KOPT-K1 (cell line): ENCODE data around the gene CDK10.
A peak's percentile ranks its signal among the peaks of the same experiment; 100 is the strongest.
"Not testable (repeated sequence)": the region's sequence is repeated elsewhere in the genome, so short reads cannot be mapped to it uniquely, and the experiment has no call there.

Experiments used
- H3K27ac ChIP-seq: fragments of 200-600 bp; sonication (generic); 2 replicates; pipeline ENCODE4 v1.5.1; 2016; ENCODE audit warnings: antibody characterized with exemption, mild to moderate bottlenecking, low read depth, low read length; ENCODE audit not compliant: poor library complexity, severe bottlenecking
- H3K36me3 ChIP-seq: fragments of 200-600 bp; sonication (generic); 2 replicates; pipeline ENCODE4 v1.5.1; 2017; ENCODE audit warnings: antibody characterized with exemption, mild to moderate bottlenecking, low read length, moderate library complexity; ENCODE audit not compliant: insufficient read depth
- H3K9me3 ChIP-seq: fragments of 200-600 bp; sonication (generic); 2 replicates; pipeline ENCODE4 v1.5.1; 2017; ENCODE audit warnings: antibody characterized with exemption, low read length, mild to moderate bottlenecking; ENCODE audit not compliant: insufficient read depth, poor library complexity, severe bottlenecking

Gene CDK10

GRCh38 chr16:89657442-89658220 lies 28.9 kb upstream of the CDK10 start, which contains the start of the genes CHMP1A and SPATA33:
TSS of gene CHMP1A (minus strand) at chr16:89657708. CDS start at chr16:89657588, 120 bp downstream.
TSS of gene SPATA33 (plus strand) at chr16:89657836. CDS start at chr16:89657912, 76 bp downstream.
- H3K27ac ChIP-seq, result peak within 1 kb of the TSS; percentile 79
- no peaks in the 10 kb centered on the region for H3K9me3 ChIP-seq
- peaks cover 53% of the 10 kb centered on the region for H3K36me3 ChIP-seq

DNA sequence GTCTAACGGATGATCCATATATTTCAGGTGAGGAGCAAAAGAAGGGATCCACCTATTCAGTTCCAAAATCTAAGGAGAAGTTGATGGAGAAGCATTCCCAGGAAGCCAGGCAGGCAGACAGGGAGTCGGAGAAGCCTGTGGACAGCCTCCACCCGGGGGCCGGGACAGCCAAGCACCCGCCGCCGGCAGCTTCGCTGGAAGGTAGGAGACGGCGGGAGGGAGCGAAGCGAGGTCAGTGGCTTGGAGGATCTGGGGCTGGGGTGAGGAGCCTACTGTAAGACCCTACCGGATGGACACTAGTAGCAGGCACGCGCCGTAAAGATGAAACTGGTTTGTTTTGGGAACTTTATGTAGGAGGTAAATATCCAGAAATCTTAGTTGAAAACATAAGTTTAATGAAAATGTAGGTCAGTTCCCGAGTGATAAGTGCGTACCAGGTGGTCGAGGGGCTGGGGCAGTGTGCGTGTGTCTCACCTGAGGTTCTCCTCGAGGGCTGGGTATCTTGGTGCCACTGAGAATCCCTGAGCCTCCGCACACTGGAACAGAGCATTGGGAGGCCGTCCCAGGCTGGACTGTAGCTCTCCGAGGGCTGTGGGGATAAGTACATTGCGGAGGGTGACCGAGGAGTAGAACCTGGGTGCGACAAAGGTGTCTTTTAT lies 28.1 kb upstream of the CDK10 start:
- no peaks in the 10 kb centered on the region for H3K9me3 ChIP-seq
- peaks cover 55% of the 10 kb centered on the region for H3K36me3 ChIP-seq
- H3K27ac ChIP-seq, result peak overlapping the region; percentile 79

GRCh38 chr16:89660146-89660545 lies 26.3 kb upstream of the CDK10 start:
- peaks cover 59% of the 10 kb centered on the region for H3K36me3 ChIP-seq
- H3K27ac ChIP-seq, result no peak overlapping the region
- H3K9me3 ChIP-seq, result no peaks in the 10 kb centered on the region

GRCh38 chr16:89661215-89661614 lies 25.3 kb upstream of the CDK10 start:
- H3K36me3 ChIP-seq, result peaks cover 56% of the 10 kb centered on the region
- no peak overlapping the region for H3K27ac ChIP-seq

DNA sequence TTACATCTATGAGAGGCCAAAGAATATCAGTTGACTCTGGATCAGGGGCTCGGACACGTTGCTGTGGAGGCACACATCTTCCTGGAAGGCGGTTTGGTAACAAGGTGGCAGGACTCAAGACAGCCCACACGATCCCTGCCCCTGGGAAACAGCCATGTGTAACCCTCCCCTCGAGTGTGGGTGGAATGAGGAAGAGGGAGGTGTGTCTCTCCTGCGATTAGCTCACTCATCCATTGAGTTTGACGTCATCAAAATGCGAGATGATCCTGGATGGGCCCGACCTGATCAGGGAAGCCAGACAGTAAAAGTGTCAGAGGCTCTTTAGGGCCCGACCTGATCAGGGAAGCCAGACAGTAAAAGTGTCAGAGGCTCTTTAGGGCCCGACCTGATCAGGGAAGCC lies 22.3 kb upstream of the CDK10 start:
- H3K36me3 ChIP-seq, result peaks cover 58% of the 10 kb centered on the region
- peaks cover 10% of the 10 kb centered on the region for H3K9me3 ChIP-seq
- not testable (repeated sequence) for H3K27ac ChIP-seq

More at GRCh38 chr16:89661215-89661614, 25.3 kb upstream of the CDK10 start:
- peaks cover 2% of the 10 kb centered on the region for H3K9me3 ChIP-seq

DNA sequence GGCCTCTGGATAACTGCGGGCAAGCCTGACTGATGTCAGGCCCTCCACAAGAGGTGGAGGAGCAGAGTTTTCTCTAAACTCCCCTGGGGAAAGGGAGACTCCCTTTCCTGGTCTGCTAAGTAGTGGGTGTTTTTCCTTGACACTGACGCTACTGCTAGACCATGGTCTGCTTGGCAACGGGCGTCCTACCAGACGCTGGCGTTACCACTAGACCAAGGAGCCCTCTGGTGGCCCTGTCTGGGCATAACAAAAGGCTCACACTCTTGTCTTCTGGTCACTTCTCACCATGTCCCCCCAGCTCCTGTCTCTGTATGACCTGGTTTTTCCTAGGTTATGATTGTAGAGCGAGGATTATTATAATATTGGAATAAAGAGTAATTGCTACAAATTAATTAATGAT lies 19.5 kb upstream of the CDK10 start:
- peaks cover 10% of the 10 kb centered on the region for H3K9me3 ChIP-seq
- peaks cover 33% of the 10 kb centered on the region for H3K36me3 ChIP-seq
- not testable (repeated sequence) for H3K27ac ChIP-seq

- H3K36me3 ChIP-seq, result peaks cover 29% of the 10 kb centered on the region
- H3K27ac ChIP-seq, result no peak overlapping the region
- H3K9me3 ChIP-seq, result peaks cover 10% of the 10 kb centered on the region
Measured at GRCh38 chr16:89667633-89668032, 18.9 kb upstream of the CDK10 start.

DNA sequence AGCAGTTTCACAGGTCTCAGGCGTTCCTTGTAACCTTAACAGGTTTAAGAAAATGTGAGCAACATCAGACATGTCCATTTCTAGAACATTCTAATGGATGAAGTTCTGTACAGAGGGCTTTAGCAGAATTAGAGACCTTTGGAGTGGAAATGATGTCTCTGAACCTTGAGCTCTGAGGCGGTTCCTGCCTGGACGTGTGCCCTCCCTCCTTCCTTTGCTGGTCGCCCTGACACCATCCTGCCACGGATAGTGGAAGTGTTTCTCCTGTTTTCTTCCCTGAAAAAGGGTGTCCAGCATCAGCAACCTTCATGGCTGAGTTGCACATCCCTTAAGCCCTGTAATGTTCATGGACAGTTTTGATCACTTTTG lies 17.7 kb upstream of the CDK10 start:
- Histone ChIP-seq H3K9me3 (peaks cover 10% of the 10 kb centered on the region), H3K36me3 (peaks cover 18% of the 10 kb centered on the region), H3K27ac (no peak overlapping the region)

- Histone ChIP-seq H3K36me3 (peaks cover 8% of the 10 kb centered on the region; the same call in 1 of the 2 replicates), H3K9me3 (peaks cover 10% of the 10 kb centered on the region), H3K27ac (no peak overlapping the region)
Measured at GRCh38 chr16:89669755-89670154, 16.7 kb upstream of the CDK10 start.

DNA sequence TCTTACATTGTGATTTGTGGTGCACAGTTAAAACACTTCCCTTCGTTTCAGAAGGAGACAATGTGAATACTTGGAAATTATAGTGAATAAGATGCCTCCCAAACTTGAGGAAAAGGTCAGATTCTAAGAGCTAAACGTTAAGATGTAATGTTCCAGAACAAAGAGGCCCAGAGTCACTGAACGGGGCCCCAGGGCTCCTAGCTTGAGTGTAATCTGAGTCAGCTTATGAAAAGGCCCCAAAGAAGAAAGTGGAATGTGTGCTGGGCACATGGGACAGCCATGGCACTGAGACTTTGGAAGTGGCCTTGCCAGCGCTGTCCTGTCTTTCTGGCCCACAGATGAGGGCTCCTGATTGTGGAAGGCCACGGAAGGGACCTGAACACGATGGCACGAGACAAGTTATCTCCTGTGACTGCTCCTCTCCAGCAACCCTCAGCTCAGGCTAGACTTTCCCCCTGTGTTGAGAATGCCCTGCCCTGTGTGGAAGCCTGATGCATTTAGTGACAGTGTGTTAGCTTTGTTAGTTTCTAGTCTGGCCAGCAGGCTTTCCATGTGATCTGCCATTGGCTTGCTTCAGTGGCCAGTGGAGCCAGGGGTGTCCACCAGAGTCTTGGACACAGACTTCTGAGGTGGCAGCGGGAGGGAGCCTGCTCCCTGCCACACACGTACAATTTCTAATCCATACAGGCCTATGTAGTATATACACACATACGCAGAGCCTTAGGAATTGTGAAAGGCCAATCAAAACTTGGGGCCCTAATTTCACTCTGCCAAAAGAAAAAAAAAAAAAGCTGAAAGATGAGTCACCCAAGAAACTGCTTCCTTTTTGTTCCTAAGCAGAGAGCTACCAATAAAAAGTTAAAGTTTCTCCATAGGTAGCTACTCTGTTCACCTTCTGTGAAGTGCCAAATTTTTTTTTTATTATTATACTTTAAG lies 15.7 kb upstream of the CDK10 start:
- H3K27ac ChIP-seq, result no peak overlapping the region
- peaks cover 4% of the 10 kb centered on the region; the same call in 1 of the 2 replicates for H3K36me3 ChIP-seq
- H3K9me3 ChIP-seq, result peaks cover 10% of the 10 kb centered on the region

DNA sequence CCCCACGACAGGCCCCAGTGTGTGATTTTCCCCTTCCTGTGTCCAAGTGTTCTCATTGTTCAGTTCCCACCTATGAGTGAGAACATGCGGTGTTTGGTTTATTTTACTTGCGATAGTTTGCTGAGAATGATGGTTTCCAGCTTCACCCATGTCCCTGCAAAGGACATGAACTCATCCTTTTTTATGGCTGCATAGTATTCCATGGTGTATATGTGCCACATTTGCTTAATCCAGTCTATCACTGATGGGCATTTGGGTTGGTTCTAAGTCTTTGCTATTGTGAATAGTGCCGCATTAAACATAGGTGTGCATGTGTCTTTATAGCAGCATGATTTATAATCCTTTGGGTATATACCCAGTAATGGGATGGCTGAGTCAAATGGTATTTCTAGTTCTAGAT lies 14.9 kb upstream of the CDK10 start:
- not testable (repeated sequence) for H3K27ac ChIP-seq, H3K9me3 ChIP-seq, H3K36me3 ChIP-seq

GRCh38 chr16:89672177-89672941 lies 14.1 kb upstream of the CDK10 start:
- Histone ChIP-seq H3K36me3 (peaks cover 4% of the 10 kb centered on the region; the same call in 1 of the 2 replicates), H3K9me3 (peaks cover 8% of the 10 kb centered on the region), H3K27ac (no peak overlapping the region)

- Histone ChIP-seq H3K27ac (no peak overlapping the region), H3K36me3 (no peaks in the 10 kb centered on the region; the same call in 1 of the 2 replicates), H3K9me3 (peaks cover 30% of the 10 kb centered on the region)
Measured at GRCh38 chr16:89678258-89678657, 8.2 kb upstream of the CDK10 start.

- H3K9me3 ChIP-seq, result peaks cover 16% of the 10 kb centered on the region
- H3K36me3 ChIP-seq, result peaks cover 28% of the 10 kb centered on the region
- H3K27ac ChIP-seq, result no peak overlapping the region
Measured at GRCh38 chr16:89685916-89686315, 573 bp upstream of the CDK10 start.
